Prostate gland (tissue), 2 donors: ENCODE data around the gene NFIC. TPM values are rescaled to one million over a fixed set of nuclear protein-coding genes. Genes with fewer than 3 reads are reported as not detected.

Experiments
- DNase-seq: peaks from one replicate; pipeline ENCODE4 v3.0.0-alpha.2; 2019; ENCODE audit warnings: low spot score
- H3K27ac ChIP-seq, 2 donors: fragments of 200-600 bp; sonication (generic); 2 replicates each; pipeline ENCODE4 v1.5.1; 2017 to 2019
- H3K27me3 ChIP-seq: fragments of 200-600 bp; sonication (generic); replicated peaks from 2 replicates; pipeline ENCODE4 v1.5.1; 2019; ENCODE audit not compliant: insufficient read depth
- H3K36me3 ChIP-seq, 2 donors: fragments of 200-600 bp; sonication (generic); 1 replicate in 1 of 2; 2 replicates in 1 of 2; pipeline versions ENCODE4 v1.5.1 to v1.8.1; 2017 to 2019
- H3K4me1 ChIP-seq: fragments of 200-600 bp; sonication (generic); replicated peaks from 2 replicates; pipeline ENCODE4 v1.5.1; 2019
- H3K4me3 ChIP-seq, 2 donors: fragments of 200-600 bp; sonication (generic); 2 replicates each; pipeline ENCODE4 v1.5.1; 2017 to 2019
- H3K9me3 ChIP-seq: fragments of 200-600 bp; sonication (generic); 2 replicates; pipeline ENCODE4 v1.5.1; 2017
- CTCF ChIP-seq, 4 experiments: fragments of 200-600 bp in 2 of 4; fragments of 450-650 bp in 2 of 4; sonication (generic) in 2 of 4; IDR thresholded peaks; 1 replicate in 3 of 4; 2 replicates in 1 of 4; pipeline ENCODE4 v1.5.1; 2016 to 2019; ENCODE audit warnings: antibody characterized with exemption in 4 of 4, mild to moderate bottlenecking in 2 of 4, moderate library complexity in 2 of 4
- POLR2A ChIP-seq: fragments of 450-650 bp; IDR thresholded peaks from one replicate; pipeline ENCODE4 v1.6.1; 2016; ENCODE audit warnings: antibody characterized with exemption, mild to moderate bottlenecking
- POLR2AphosphoS5 ChIP-seq: sonication (generic); formaldehyde crosslinking; IDR thresholded peaks from one replicate; pipeline ENCODE4 v1.6.1; 2017; ENCODE audit warnings: antibody characterized with exemption
- WGBS: methylation state at CpG from one replicate; pipeline ENCODE4 v1.1.5; 2018; 5-methylcytosine and 5-hydroxymethylcytosine counted together
- intact Hi-C: fragments of 100-400 bp; cut with DNase I; formaldehyde crosslinking; loops from one replicate; pipeline ENCODE4 v1.14.2; 2022
- total RNA-seq, 2 donors: library from RNA; depleted of rRNA; stranded (reverse); fragments of >200 nt; gene quantifications; one replicate each; pipeline ENCODE4 v1.1.0, GENCODE V29; 2016

The NFIC gene
- total RNA-seq, 2 donors from 2014 or later: 160 to 168 TPM

GRCh38 chr19:3407556-3408516 is 41.5 kb downstream of the NFIC start:
- TF ChIP-seq POLR2AphosphoS5 (peak; percentile 60), POLR2A (no peak), CTCF (IDR thresholded peaks at IDR 0.05) (no peak)
- peak; percentile 55 for DNase-seq
- intact Hi-C loops: loop anchor here (5.0 kb wide), 1 partner anchor 41 kb away; the partner anchor contains the start of gene NFIC
- Histone ChIP-seq H3K4me3 (no peak overlapping the region), H3K9me3 (no peaks in the 10 kb centered on the region), H3K36me3 (no peaks in the 10 kb centered on the region), H3K27me3 (no peaks in the 10 kb centered on the region), H3K4me1 (peaks cover 26% of the 10 kb centered on the region), H3K27ac (peak overlapping the region; percentile 99 to 100)
- 34% methylated on average over 27 of the region's 27 CpGs for WGBS

- intact Hi-C loops: loop anchor here (5.0 kb wide), 1 partner anchor 42 kb away; the partner anchor contains the start of gene NFIC
- Histone ChIP-seq H3K4me1 (peaks cover 21% of the 10 kb centered on the region), H3K36me3 (no peaks in the 10 kb centered on the region), H3K9me3 (no peaks in the 10 kb centered on the region), H3K27me3 (no peaks in the 10 kb centered on the region), H3K27ac (peak overlapping the region; percentile 99 to 100), H3K4me3 (peak overlapping the region in 1 of 2 donors; percentile 15)
- WGBS: 76% methylated on average over 11 of the region's 11 CpGs
- TF ChIP-seq CTCF (IDR thresholded peaks at IDR 0.05) (no peak), POLR2A (no peak), POLR2AphosphoS5 (no peak)
- DNase-seq: no peak
These were observed 42.6 kb downstream of the NFIC start for GRCh38 chr19:3408996-3409345.

- H3K4me3 ChIP-seq: peak overlapping the region in 1 of 2 donors; percentile 15
- no peaks in the 10 kb centered on the region for H3K36me3 ChIP-seq
- TF ChIP-seq CTCF (IDR thresholded peaks at IDR 0.05): no peak
- peak; percentile 84 for TF ChIP-seq POLR2AphosphoS5
- H3K4me1 ChIP-seq: peaks cover 17% of the 10 kb centered on the region
- intact Hi-C loops: loop anchor here (5.0 kb wide), 1 partner anchor 42 kb away; the partner anchor contains the start of gene NFIC
- peak overlapping the region; percentile 99 to 100 for H3K27ac ChIP-seq
- peak; percentile 81 for DNase-seq
- H3K9me3 ChIP-seq: no peaks in the 10 kb centered on the region
- WGBS: 24% methylated on average over 28 of the region's 30 CpGs
- no peaks in the 10 kb centered on the region for H3K27me3 ChIP-seq
These were observed 43.1 kb downstream of the NFIC start for GRCh38 chr19:3409346-3410064.

- Histone ChIP-seq H3K27me3 (no peaks in the 10 kb centered on the region), H3K27ac (peak overlapping the region; percentile 4 to 100), H3K4me1 (peaks cover 16% of the 10 kb centered on the region), H3K4me3 (no peak overlapping the region), H3K36me3 (no peaks in the 10 kb centered on the region), H3K9me3 (no peaks in the 10 kb centered on the region)
- intact Hi-C loops: no loop called here
- TF ChIP-seq POLR2A: no peak
- TF ChIP-seq POLR2AphosphoS5: no peak
- TF ChIP-seq CTCF (IDR thresholded peaks at IDR 0.05): no peak
- 70% methylated on average over 12 of the region's 13 CpGs for WGBS
- DNase-seq: no peak
These were observed 45.3 kb downstream of the NFIC start for GRCh38 chr19:3411636-3412035.
